Neural progenitor cell (in vitro differentiated cells): ENCODE results near the gene NAGS.

Experiments used
- CTCF ChIP-seq: fragments of 200-600 bp; sonication (generic); IDR thresholded peaks from 2 replicates; pipeline ENCODE4 v1.5.1; 2017; ENCODE audit warnings: antibody characterized with exemption, mild to moderate bottlenecking
- EZH2 ChIP-seq: fragments of 200-600 bp; sonication (generic); IDR thresholded peaks from 2 replicates; pipeline ENCODE4 v1.6.1; 2017; ENCODE audit warnings: antibody characterized with exemption, mild to moderate bottlenecking, moderate library complexity
- EZH2phosphoT487 ChIP-seq: fragments of 200-600 bp; sonication (generic); IDR thresholded peaks from 2 replicates; pipeline ENCODE4 v1.6.1; 2017; ENCODE audit warnings: antibody characterized with exemption

- peak; percentile 55 for TF ChIP-seq CTCF
- no peak for TF ChIP-seq EZH2
- TF ChIP-seq EZH2phosphoT487 = peak; percentile 58
These were observed 20.7 kb upstream of the NAGS start for GRCh38 chr17:43983515-43984411.
